Activated naive CD4-positive, alpha-beta T cell treated with anti-CD3 and anti-CD28 coated beads, Interleukin-2, amount 50 U/mL, for 72 hours (primary cell): ENCODE data around the gene COL8A2. TPM values are rescaled to one million over a fixed set of nuclear protein-coding genes. Genes with fewer than 3 reads are reported as not detected.

Experiments
- ATAC-seq, 2 donors: fragments of 150-1000 bp; cut with Tn5 transposase; 2 replicates each; pipeline ENCODE4 v1.10.0; 2021; ENCODE audit warnings: mild to moderate bottlenecking in 2 of 2, moderate library complexity in 2 of 2
- DNase-seq, 2 donors: peaks; one replicate each; pipeline ENCODE4 v3.0.0; 2021 to 2022; ENCODE audit warnings: low spot score in 2 of 2
- H3K27ac Mint-ChIP-seq, 2 donors: one replicate each; pipeline ENCODE4 v1.8.0; 2022; ENCODE audit warnings: mild to moderate bottlenecking in 2 of 2, mixed read lengths in 2 of 2
- H3K36me3 Mint-ChIP-seq, 2 donors: one replicate each; pipeline ENCODE4 v1.8.0; 2022; ENCODE audit warnings: mixed read lengths in 2 of 2
- H3K9me3 Mint-ChIP-seq, 2 donors: one replicate each; pipeline ENCODE4 v1.8.0; 2022; ENCODE audit warnings: mixed read lengths in 2 of 2
- total RNA-seq, 2 donors: library from RNA; stranded (reverse); gene quantifications; one replicate each; pipeline ENCODE4 v1.2.3, GENCODE V29; 2022

The COL8A2 gene
- total RNA-seq, 2 donors from 2014 or later = 0.11 to 0.23 TPM

- Mint-ChIP-seq H3K36me3 (peaks cover 5 to 20% of the 10 kb centered on the region in 2 donors), H3K27ac (peak overlapping the region; percentile 92 to 99), H3K9me3 (no peaks in the 10 kb centered on the region)
- ATAC-seq (no peak), DNase-seq (peak in 1 of 2 donors; percentile 24)
Measured at GRCh38 chr1:36149973-36150295, 24.9 kb upstream of the COL8A2 start.

GRCh38 chr1:36149237-36149972 lies 24.4 kb upstream of the COL8A2 start, which contains the start of gene TRAPPC3:
TRAPPC3 (minus strand) TSS chr1:36149486; CDS start chr1:36149378, 108 bp downstream.
- peak; percentile 98 to 100 for DNase-seq
- peak; percentile 91 to 94 for ATAC-seq
- H3K9me3 Mint-ChIP-seq = no peaks in the 10 kb centered on the region
- peaks cover 5 to 20% of the 10 kb centered on the region in 2 donors for H3K36me3 Mint-ChIP-seq
- H3K27ac Mint-ChIP-seq = peak within 1 kb of the TSS; percentile 92 to 99

- no peak for DNase-seq
- no peaks in the 10 kb centered on the region for H3K9me3 Mint-ChIP-seq
- ATAC-seq = no peak
- peak overlapping the region; percentile 92 to 99 for H3K27ac Mint-ChIP-seq
- peaks cover 5 to 20% of the 10 kb centered on the region in 2 donors for H3K36me3 Mint-ChIP-seq
Measured at GRCh38 chr1:36148821-36149236, 23.8 kb upstream of the COL8A2 start.

GRCh38 chr1:36144413-36144812 lies 19.4 kb upstream of the COL8A2 start:
- no peaks in the 10 kb centered on the region for H3K9me3 Mint-ChIP-seq
- DNase-seq = no peak
- ATAC-seq = no peak
- peak overlapping the region in 1 of 2 donors; percentile 65 for H3K27ac Mint-ChIP-seq
- peaks cover 5 to 23% of the 10 kb centered on the region in 2 donors for H3K36me3 Mint-ChIP-seq

- Mint-ChIP-seq H3K27ac (no peak overlapping the region), H3K36me3 (peaks cover 5 to 19% of the 10 kb centered on the region in 2 donors), H3K9me3 (no peaks in the 10 kb centered on the region)
- no peak for DNase-seq
- peak; percentile 36 to 41 for ATAC-seq
Measured at GRCh38 chr1:36143424-36143823, 18.4 kb upstream of the COL8A2 start.

- DNase-seq = no peak
- peak in 1 of 2 donors; percentile 30 for ATAC-seq
- H3K27ac Mint-ChIP-seq = no peak overlapping the region
- peaks cover 5 to 9% of the 10 kb centered on the region in 2 donors for H3K36me3 Mint-ChIP-seq
- H3K9me3 Mint-ChIP-seq = no peaks in the 10 kb centered on the region
Measured at GRCh38 chr1:36142121-36142520, 17.1 kb upstream of the COL8A2 start.

GRCh38 chr1:36139521-36139920 lies 14.5 kb upstream of the COL8A2 start:
- Mint-ChIP-seq H3K36me3 (peaks cover 0 to 4% of the 10 kb centered on the region in 2 donors), H3K27ac (peak overlapping the region in 1 of 2 donors; percentile 25), H3K9me3 (no peaks in the 10 kb centered on the region)
- ATAC-seq (no peak), DNase-seq (no peak)

GRCh38 chr1:36137776-36138175 lies 12.8 kb upstream of the COL8A2 start:
- ATAC-seq = no peak
- Mint-ChIP-seq H3K9me3 (no peaks in the 10 kb centered on the region), H3K36me3 (no peaks in the 10 kb centered on the region), H3K27ac (peak overlapping the region in 1 of 2 donors; percentile 52)
- no peak for DNase-seq

- peak overlapping the region in 1 of 2 donors; percentile 52 for H3K27ac Mint-ChIP-seq
- ATAC-seq (no peak), DNase-seq (no peak)
- no peaks in the 10 kb centered on the region for H3K36me3 Mint-ChIP-seq
- no peaks in the 10 kb centered on the region for H3K9me3 Mint-ChIP-seq
Measured at GRCh38 chr1:36137226-36137625, 12.2 kb upstream of the COL8A2 start.

- Mint-ChIP-seq H3K9me3 (no peaks in the 10 kb centered on the region), H3K27ac (peak overlapping the region; percentile 7 to 55), H3K36me3 (no peaks in the 10 kb centered on the region)
- ATAC-seq = no peak
- DNase-seq = no peak
Measured at GRCh38 chr1:36136535-36136934, 11.5 kb upstream of the COL8A2 start.

GRCh38 chr1:36135796-36136195 lies 10.8 kb upstream of the COL8A2 start:
- no peaks in the 10 kb centered on the region for H3K36me3 Mint-ChIP-seq
- no peaks in the 10 kb centered on the region for H3K9me3 Mint-ChIP-seq
- peak overlapping the region; percentile 7 to 55 for H3K27ac Mint-ChIP-seq
- DNase-seq (no peak), ATAC-seq (no peak)

- Mint-ChIP-seq H3K36me3 (no peaks in the 10 kb centered on the region), H3K9me3 (no peaks in the 10 kb centered on the region), H3K27ac (peak overlapping the region in 1 of 2 donors; percentile 12)
- no peak for DNase-seq
- no peak for ATAC-seq
Measured at GRCh38 chr1:36135330-36135667, 10.3 kb upstream of the COL8A2 start.

- peak overlapping the region; percentile 12 to 73 for H3K27ac Mint-ChIP-seq
- peak in 1 of 2 donors; percentile 62 for DNase-seq
- no peaks in the 10 kb centered on the region for H3K36me3 Mint-ChIP-seq
- H3K9me3 Mint-ChIP-seq = no peaks in the 10 kb centered on the region
- ATAC-seq = peak; percentile 84 to 88
Measured at GRCh38 chr1:36134505-36135329, 9.7 kb upstream of the COL8A2 start.

GRCh38 chr1:36134031-36134430 lies 9.0 kb upstream of the COL8A2 start:
- Mint-ChIP-seq H3K9me3 (no peaks in the 10 kb centered on the region), H3K36me3 (no peaks in the 10 kb centered on the region), H3K27ac (peak overlapping the region in 1 of 2 donors; percentile 29)
- ATAC-seq (no peak), DNase-seq (no peak)

- ATAC-seq (peak in 1 of 2 donors; percentile 5), DNase-seq (no peak)
- H3K9me3 Mint-ChIP-seq = no peaks in the 10 kb centered on the region
- H3K27ac Mint-ChIP-seq = no peak overlapping the region
- no peaks in the 10 kb centered on the region for H3K36me3 Mint-ChIP-seq
Measured at GRCh38 chr1:36133484-36133883, 8.5 kb upstream of the COL8A2 start.

GRCh38 chr1:36132029-36132428 lies 7.0 kb upstream of the COL8A2 start:
- no peak overlapping the region for H3K27ac Mint-ChIP-seq
- ATAC-seq = no peak
- H3K36me3 Mint-ChIP-seq = no peaks in the 10 kb centered on the region
- DNase-seq = no peak
- H3K9me3 Mint-ChIP-seq = no peaks in the 10 kb centered on the region

GRCh38 chr1:36128905-36129206 lies 3.8 kb upstream of the COL8A2 start:
- no peaks in the 10 kb centered on the region for H3K9me3 Mint-ChIP-seq
- no peaks in the 10 kb centered on the region for H3K36me3 Mint-ChIP-seq
- DNase-seq (no peak), ATAC-seq (no peak)
- H3K27ac Mint-ChIP-seq = no peak overlapping the region
